ENCODE measurements around the gene DMD. TPM values are rescaled to one million over a fixed set of nuclear protein-coding genes. Genes with fewer than 3 reads are reported as not detected.

DMD gene
- polyA plus RNA-seq, 1 donor from 2014 or later: 21.6 TPM

DNA sequence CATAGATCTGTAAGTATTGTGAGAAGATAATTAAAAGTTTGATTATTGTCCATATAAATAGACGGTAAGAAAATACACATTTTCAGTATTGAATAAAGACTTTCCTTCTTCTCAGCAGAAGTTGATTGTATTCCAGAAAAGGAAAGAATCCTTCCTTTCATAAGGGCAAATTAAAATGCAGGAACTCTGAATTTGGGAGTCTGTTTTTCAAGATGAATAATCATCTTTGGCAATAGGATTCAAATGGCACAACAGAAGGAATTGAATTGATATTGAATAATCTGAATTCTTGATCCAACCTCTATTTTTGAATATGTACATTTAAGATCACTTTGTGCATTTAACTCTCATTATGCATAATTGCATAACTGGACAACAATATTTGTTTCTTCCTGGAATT, 149.3 kb downstream of the DMD start:
- Histone ChIP-seq H4K20me1 (ENCODE audit: insufficient read depth) (no peaks in the 10 kb centered on the region), H3K27ac (ENCODE audit: low read length) (no peak overlapping the region), H3K4me2 (ENCODE audit: low read length) (no peak overlapping the region), H3K27me3 (ENCODE audit: insufficient read depth, low read depth, low read length) (no peaks in the 10 kb centered on the region), H3K9me2 (ENCODE audit: insufficient read depth, low read length) (no peaks in the 10 kb centered on the region), H3K79me2 (replicated peaks; ENCODE audit: insufficient read depth, low read length) (no peaks in the 10 kb centered on the region), H2AFZ (ENCODE audit: low read depth, low read length) (no peak overlapping the region), H3K36me3 (ENCODE audit: insufficient read depth, low read length) (no peaks in the 10 kb centered on the region), H3F3A (ENCODE audit: insufficient read depth, low read length, poor library complexity, severe bottlenecking) (no peaks in the 10 kb centered on the region), H3K9ac (ENCODE audit: low read length) (no peak overlapping the region), H3K4me3 (ENCODE audit: low read length) (no peak overlapping the region), H3K9me3 (ENCODE audit: low read length) (no peaks in the 10 kb centered on the region)
- TF ChIP-seq, protein P1, sequence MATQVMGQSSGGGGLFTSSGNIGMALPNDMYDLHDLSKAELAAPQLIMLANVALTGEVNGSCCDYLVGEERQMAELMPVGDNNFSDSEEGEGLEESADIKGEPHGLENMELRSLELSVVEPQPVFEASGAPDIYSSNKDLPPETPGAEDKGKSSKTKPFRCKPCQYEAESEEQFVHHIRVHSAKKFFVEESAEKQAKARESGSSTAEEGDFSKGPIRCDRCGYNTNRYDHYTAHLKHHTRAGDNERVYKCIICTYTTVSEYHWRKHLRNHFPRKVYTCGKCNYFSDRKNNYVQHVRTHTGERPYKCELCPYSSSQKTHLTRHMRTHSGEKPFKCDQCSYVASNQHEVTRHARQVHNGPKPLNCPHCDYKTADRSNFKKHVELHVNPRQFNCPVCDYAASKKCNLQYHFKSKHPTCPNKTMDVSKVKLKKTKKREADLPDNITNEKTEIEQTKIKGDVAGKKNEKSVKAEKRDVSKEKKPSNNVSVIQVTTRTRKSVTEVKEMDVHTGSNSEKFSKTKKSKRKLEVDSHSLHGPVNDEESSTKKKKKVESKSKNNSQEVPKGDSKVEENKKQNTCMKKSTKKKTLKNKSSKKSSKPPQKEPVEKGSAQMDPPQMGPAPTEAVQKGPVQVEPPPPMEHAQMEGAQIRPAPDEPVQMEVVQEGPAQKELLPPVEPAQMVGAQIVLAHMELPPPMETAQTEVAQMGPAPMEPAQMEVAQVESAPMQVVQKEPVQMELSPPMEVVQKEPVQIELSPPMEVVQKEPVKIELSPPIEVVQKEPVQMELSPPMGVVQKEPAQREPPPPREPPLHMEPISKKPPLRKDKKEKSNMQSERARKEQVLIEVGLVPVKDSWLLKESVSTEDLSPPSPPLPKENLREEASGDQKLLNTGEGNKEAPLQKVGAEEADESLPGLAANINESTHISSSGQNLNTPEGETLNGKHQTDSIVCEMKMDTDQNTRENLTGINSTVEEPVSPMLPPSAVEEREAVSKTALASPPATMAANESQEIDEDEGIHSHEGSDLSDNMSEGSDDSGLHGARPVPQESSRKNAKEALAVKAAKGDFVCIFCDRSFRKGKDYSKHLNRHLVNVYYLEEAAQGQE (IDR thresholded peaks at IDR 0.05; ENCODE audit: borderline replicate concordance): no peak
- TF ChIP-seq POLR2AphosphoS5 (IDR thresholded peaks at IDR 0.05) (no peak), RAD21 (conservative IDR thresholded peaks at IDR 0.05) (no peak), EZH2 (IDR thresholded peaks at IDR 0.05; ENCODE audit: borderline replicate concordance, insufficient read depth, low read length, poor library complexity, severe bottlenecking) (no peak), MXI1 (conservative IDR thresholded peaks at IDR 0.05; ENCODE audit: poor library complexity, severe bottlenecking) (no peak), EP300 (conservative IDR thresholded peaks at IDR 0.05; ENCODE audit: poor library complexity, severe bottlenecking) (no peak), TAF1 (IDR thresholded peaks at IDR 0.05; ENCODE audit: low read depth) (no peak), SMC3 (conservative IDR thresholded peaks at IDR 0.05; ENCODE audit: poor library complexity) (no peak)

DNA sequence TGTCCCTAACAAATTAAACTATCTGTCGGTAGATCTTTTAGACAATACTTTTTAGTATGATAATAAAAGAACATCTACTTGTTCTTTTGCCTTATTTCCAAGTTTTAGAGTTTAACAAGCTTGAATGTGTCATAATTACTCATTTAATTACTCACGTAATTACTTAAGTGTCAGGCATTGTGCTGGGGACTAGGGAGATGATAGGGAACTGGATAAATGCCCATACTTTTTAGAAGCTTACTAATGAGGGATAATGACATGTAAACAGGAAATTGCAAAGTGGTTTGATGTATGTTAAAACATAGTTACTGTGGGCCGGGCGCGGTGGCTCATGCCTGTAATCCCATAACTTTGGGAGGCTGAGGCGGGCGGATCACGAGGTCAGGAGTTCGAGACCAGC, 158.3 kb downstream of the DMD start:
- H3K36me3 ChIP-seq (ENCODE audit: insufficient read depth, low read length): no peaks in the 10 kb centered on the region
- no peaks in the 10 kb centered on the region for H3K27me3 ChIP-seq (ENCODE audit: insufficient read depth, low read depth, low read length)
- H3K79me2 ChIP-seq (replicated peaks; ENCODE audit: insufficient read depth, low read length): no peaks in the 10 kb centered on the region
- no peaks in the 10 kb centered on the region for H3K9me2 ChIP-seq (ENCODE audit: insufficient read depth, low read length)
- H3K9ac ChIP-seq (ENCODE audit: low read length): no peak overlapping the region
- H3K9me3 ChIP-seq (ENCODE audit: low read length): no peaks in the 10 kb centered on the region
- no peak overlapping the region for H3K4me3 ChIP-seq (ENCODE audit: low read length)
- no peak overlapping the region for H3K27ac ChIP-seq (ENCODE audit: low read length)
- H3F3A ChIP-seq (ENCODE audit: insufficient read depth, low read length, poor library complexity, severe bottlenecking): no peaks in the 10 kb centered on the region
- no peak overlapping the region for H3K4me2 ChIP-seq (ENCODE audit: low read length)
- no peak for TF ChIP-seq SMC3 (conservative IDR thresholded peaks at IDR 0.05; ENCODE audit: poor library complexity)
- TF ChIP-seq, protein P2, sequence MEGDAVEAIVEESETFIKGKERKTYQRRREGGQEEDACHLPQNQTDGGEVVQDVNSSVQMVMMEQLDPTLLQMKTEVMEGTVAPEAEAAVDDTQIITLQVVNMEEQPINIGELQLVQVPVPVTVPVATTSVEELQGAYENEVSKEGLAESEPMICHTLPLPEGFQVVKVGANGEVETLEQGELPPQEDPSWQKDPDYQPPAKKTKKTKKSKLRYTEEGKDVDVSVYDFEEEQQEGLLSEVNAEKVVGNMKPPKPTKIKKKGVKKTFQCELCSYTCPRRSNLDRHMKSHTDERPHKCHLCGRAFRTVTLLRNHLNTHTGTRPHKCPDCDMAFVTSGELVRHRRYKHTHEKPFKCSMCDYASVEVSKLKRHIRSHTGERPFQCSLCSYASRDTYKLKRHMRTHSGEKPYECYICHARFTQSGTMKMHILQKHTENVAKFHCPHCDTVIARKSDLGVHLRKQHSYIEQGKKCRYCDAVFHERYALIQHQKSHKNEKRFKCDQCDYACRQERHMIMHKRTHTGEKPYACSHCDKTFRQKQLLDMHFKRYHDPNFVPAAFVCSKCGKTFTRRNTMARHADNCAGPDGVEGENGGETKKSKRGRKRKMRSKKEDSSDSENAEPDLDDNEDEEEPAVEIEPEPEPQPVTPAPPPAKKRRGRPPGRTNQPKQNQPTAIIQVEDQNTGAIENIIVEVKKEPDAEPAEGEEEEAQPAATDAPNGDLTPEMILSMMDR (IDR thresholded peaks at IDR 0.05; ENCODE audit: poor library complexity, severe bottlenecking): no peak
- TF ChIP-seq RAD21 (conservative IDR thresholded peaks at IDR 0.05): no peak
- TF ChIP-seq, protein P1 (IDR thresholded peaks at IDR 0.05; ENCODE audit: borderline replicate concordance): no peak
- TF ChIP-seq POLR2AphosphoS5 (IDR thresholded peaks at IDR 0.05): no peak
- TF ChIP-seq EP300 (conservative IDR thresholded peaks at IDR 0.05; ENCODE audit: poor library complexity, severe bottlenecking): no peak
- TF ChIP-seq TAF1 (IDR thresholded peaks at IDR 0.05; ENCODE audit: low read depth): no peak
- no peak for TF ChIP-seq MXI1 (conservative IDR thresholded peaks at IDR 0.05; ENCODE audit: poor library complexity, severe bottlenecking)
- no peak for TF ChIP-seq EZH2 (IDR thresholded peaks at IDR 0.05; ENCODE audit: borderline replicate concordance, insufficient read depth, low read length, poor library complexity, severe bottlenecking)
- no peak overlapping the region for H2AFZ ChIP-seq (ENCODE audit: low read depth, low read length)
- H4K20me1 ChIP-seq (ENCODE audit: insufficient read depth): no peaks in the 10 kb centered on the region
